Upper lobe of left lung (tissue), 4 donors: ENCODE data around the gene GNAI2.

Source experiments
- EP300 ChIP-seq, 4 donors: sonication (generic); formaldehyde crosslinking; IDR thresholded peaks; one replicate each; pipeline ENCODE4 v1.5.1; 2017; ENCODE audit warnings: antibody characterized with exemption in 4 of 4, control low read depth in 2 of 4
- POLR2A ChIP-seq, 4 donors: fragments of 450-650 bp; IDR thresholded peaks; one replicate each; pipeline ENCODE4 v1.5.1; 2016 to 2017; ENCODE audit warnings: antibody characterized with exemption in 4 of 4, mild to moderate bottlenecking in 2 of 4
- POLR2AphosphoS5 ChIP-seq, 2 donors: sonication (generic); formaldehyde crosslinking; IDR thresholded peaks; one replicate each; pipeline ENCODE4 v1.5.1; 2017; ENCODE audit warnings: antibody characterized with exemption in 2 of 2
- TF ChIP-seq, protein P1 (sequence below), 6 experiments: fragments of 450-650 bp in 4 of 6; fragments of 200-600 bp in 2 of 6; sonication (generic) in 2 of 6; IDR thresholded peaks; one replicate each; pipeline ENCODE4 v1.5.1; 2016 to 2019; ENCODE audit warnings: antibody characterized with exemption in 6 of 6

DNA sequence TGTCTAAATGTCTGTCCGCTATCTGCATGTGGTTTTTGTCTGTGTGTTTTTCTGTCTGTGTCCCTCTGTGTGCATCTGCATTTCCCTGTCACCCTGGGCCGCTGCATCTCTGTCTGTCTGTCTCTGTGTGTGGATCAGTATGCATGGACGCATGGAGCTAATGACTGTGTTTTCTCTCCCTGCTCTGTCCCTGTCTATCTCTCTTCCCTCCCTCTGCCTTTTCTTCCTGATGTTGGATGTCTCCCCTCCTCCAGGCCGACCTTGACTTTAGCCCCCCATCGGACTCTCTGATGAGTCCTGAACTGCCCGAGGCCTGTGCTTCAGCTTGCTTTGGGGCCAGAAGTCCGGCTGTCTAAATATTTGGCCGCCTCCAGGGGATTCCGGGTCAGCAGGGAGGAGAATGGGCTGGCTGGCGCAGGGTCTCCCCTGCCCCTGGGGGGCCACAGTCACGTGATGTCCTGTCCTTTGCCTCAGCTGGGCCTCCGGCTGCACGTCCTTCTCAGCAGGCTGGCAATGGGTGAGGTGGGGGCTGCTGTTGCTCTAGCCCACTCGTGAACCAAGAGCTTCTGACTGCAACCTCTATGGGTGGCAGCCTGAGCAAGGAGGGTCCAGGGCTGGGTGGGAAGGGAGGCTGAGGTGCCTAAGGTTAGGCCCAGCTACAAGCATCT is 27.2 kb upstream of the GNAI2 start:
- TF ChIP-seq POLR2AphosphoS5 (IDR thresholded peaks at IDR 0.05) = no peak
- no peak for TF ChIP-seq EP300 (IDR thresholded peaks at IDR 0.05)
- TF ChIP-seq, protein P1, sequence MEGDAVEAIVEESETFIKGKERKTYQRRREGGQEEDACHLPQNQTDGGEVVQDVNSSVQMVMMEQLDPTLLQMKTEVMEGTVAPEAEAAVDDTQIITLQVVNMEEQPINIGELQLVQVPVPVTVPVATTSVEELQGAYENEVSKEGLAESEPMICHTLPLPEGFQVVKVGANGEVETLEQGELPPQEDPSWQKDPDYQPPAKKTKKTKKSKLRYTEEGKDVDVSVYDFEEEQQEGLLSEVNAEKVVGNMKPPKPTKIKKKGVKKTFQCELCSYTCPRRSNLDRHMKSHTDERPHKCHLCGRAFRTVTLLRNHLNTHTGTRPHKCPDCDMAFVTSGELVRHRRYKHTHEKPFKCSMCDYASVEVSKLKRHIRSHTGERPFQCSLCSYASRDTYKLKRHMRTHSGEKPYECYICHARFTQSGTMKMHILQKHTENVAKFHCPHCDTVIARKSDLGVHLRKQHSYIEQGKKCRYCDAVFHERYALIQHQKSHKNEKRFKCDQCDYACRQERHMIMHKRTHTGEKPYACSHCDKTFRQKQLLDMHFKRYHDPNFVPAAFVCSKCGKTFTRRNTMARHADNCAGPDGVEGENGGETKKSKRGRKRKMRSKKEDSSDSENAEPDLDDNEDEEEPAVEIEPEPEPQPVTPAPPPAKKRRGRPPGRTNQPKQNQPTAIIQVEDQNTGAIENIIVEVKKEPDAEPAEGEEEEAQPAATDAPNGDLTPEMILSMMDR (IDR thresholded peaks at IDR 0.05) = no peak
- TF ChIP-seq POLR2A (IDR thresholded peaks at IDR 0.05) = no peak
